Measurements from ENCODE around the gene SLC30A1.
"Not testable (repeated sequence)": the region's sequence is repeated elsewhere in the genome, so short reads cannot be mapped to it uniquely, and the experiment has no call there.

The SLC30A1 gene

GRCh38 chr1:211541720-211542477 lies 37.1 kb downstream of the SLC30A1 start:
- no peak for DNase-seq

GRCh38 chr1:211541278-211541677 lies 37.7 kb downstream of the SLC30A1 start:
- no peak for DNase-seq

GRCh38 chr1:211540824-211541223 lies 38.1 kb downstream of the SLC30A1 start:
- DNase-seq: not testable (repeated sequence)

GRCh38 chr1:211538287-211538686 lies 40.7 kb downstream of the SLC30A1 start:
- no peak for DNase-seq

GRCh38 chr1:211537253-211537652 lies 41.7 kb downstream of the SLC30A1 start:
- no peak for DNase-seq

GRCh38 chr1:211536606-211537005 lies 42.4 kb downstream of the SLC30A1 start:
- DNase-seq: no peak

GRCh38 chr1:211535346-211535745 lies 43.6 kb downstream of the SLC30A1 start:
- DNase-seq: no peak

GRCh38 chr1:211534545-211535291 lies 44.2 kb downstream of the SLC30A1 start:
- no peak for DNase-seq

GRCh38 chr1:211532088-211532444 lies 46.9 kb downstream of the SLC30A1 start:
- DNase-seq: no peak

GRCh38 chr1:211531194-211532087 lies 47.5 kb downstream of the SLC30A1 start:
- DNase-seq: no peak

GRCh38 chr1:211530102-211530501 lies 48.9 kb downstream of the SLC30A1 start:
- no peak for DNase-seq

GRCh38 chr1:211529453-211529852 lies 49.5 kb downstream of the SLC30A1 start:
- no peak for DNase-seq

GRCh38 chr1:211529011-211529410 lies 50.0 kb downstream of the SLC30A1 start:
- DNase-seq: no peak

- no peak for DNase-seq
Observed at GRCh38 chr1:211527888-211528287, 51.1 kb downstream of the SLC30A1 start.

GRCh38 chr1:211527006-211527405 lies 52.0 kb downstream of the SLC30A1 start:
- no peak for DNase-seq

- no peak for DNase-seq
Observed at GRCh38 chr1:211526101-211526500, 52.9 kb downstream of the SLC30A1 start.

- no peak for DNase-seq
Observed at GRCh38 chr1:211525101-211525676, 53.8 kb downstream of the SLC30A1 start.

- no peak for DNase-seq
Observed at GRCh38 chr1:211524521-211524920, 54.4 kb downstream of the SLC30A1 start.

GRCh38 chr1:211522804-211523203 lies 56.2 kb downstream of the SLC30A1 start:
- no peak for DNase-seq

Data from fibroblast of skin of right biceps (primary cell).